H1 (cell line): Measurements from ENCODE around the gene IL1RAP.

ENCODE experiments used
- BACH1 ChIP-seq: IDR thresholded peaks from 2 replicates; pipeline ENCODE4 v1.6.1; 2012; ENCODE audit warnings: low read length, improper control_type of control experiment
- CBX5 ChIP-seq: fragments of 300-800, 300-1000 bp; sonication (generic); IDR thresholded peaks from 2 replicates; pipeline ENCODE4 v1.7.1; 2016; ENCODE audit warnings: antibody characterized with exemption, low read length, low read depth
- EZH2 ChIP-seq: fragments of 200-600 bp; sonication (generic); IDR thresholded peaks from 2 replicates; pipeline ENCODE4 v1.7.1; 2012; ENCODE audit warnings: low read depth, mild to moderate bottlenecking, moderate library complexity, low read length, inconsistent platforms; ENCODE audit not compliant: severe bottlenecking
- KDM1A ChIP-seq: fragments of 200-600, 300-600 bp; sonication (generic); IDR thresholded peaks from 2 replicates; pipeline ENCODE4 v1.7.1; 2016; ENCODE audit warnings: mild to moderate bottlenecking, low read length, borderline replicate concordance
- POLR2A ChIP-seq, 2 experiments: IDR thresholded peaks; 1 replicate in 1 of 2; 2 replicates in 1 of 2; pipeline ENCODE4 v1.6.1; 2011; ENCODE audit warnings: low read depth in 2 of 2, low read length in 2 of 2, mild to moderate bottlenecking in 2 of 2; ENCODE audit errors: control extremely low read depth in 1 of 2
- POLR2AphosphoS5 ChIP-seq: IDR thresholded peaks from 2 replicates; pipeline ENCODE4 v1.6.1; 2011; ENCODE audit warnings: low read depth, low read length
- RXRA ChIP-seq: IDR thresholded peaks from 2 replicates; pipeline ENCODE4 v1.6.1; 2011; ENCODE audit warnings: low read depth, mild to moderate bottlenecking, low read length, moderate library complexity; ENCODE audit not compliant: insufficient read depth
- SIN3A ChIP-seq, 2 experiments: IDR thresholded peaks in 1 of 2; conservative IDR thresholded peaks in 1 of 2; 2 replicates each; pipeline ENCODE4 v1.6.1; 2011 to 2012; ENCODE audit warnings: low read length in 2 of 2, improper control_type of control experiment in 1 of 2, low read depth in 1 of 2, mild to moderate bottlenecking in 1 of 2
- SP4 ChIP-seq: IDR thresholded peaks from 2 replicates; pipeline ENCODE4 v1.6.1; 2012; ENCODE audit warnings: low read length, inconsistent platforms
- TAF1 ChIP-seq: IDR thresholded peaks from 2 replicates; pipeline ENCODE4 v1.6.1; 2011; ENCODE audit warnings: mild to moderate bottlenecking, low read depth, low read length
- TF ChIP-seq, protein P1 (sequence below): IDR thresholded peaks from 2 replicates; pipeline ENCODE4 v1.6.1; 2011; ENCODE audit warnings: low read length, improper control_type of control experiment
- TF ChIP-seq, protein P2 (sequence below), 3 experiments: IDR thresholded peaks; 1 replicate in 2 of 3; 2 replicates in 1 of 3; pipeline versions ENCODE4 v1.5.1 to v1.6.1; 2011; ENCODE audit warnings: low read length in 3 of 3, mild to moderate bottlenecking in 3 of 3, inconsistent platforms in 2 of 3, low read depth in 1 of 3, moderate library complexity in 1 of 3; ENCODE audit not compliant: insufficient read depth in 1 of 3; ENCODE audit errors: control extremely low read depth in 1 of 3

DNA sequence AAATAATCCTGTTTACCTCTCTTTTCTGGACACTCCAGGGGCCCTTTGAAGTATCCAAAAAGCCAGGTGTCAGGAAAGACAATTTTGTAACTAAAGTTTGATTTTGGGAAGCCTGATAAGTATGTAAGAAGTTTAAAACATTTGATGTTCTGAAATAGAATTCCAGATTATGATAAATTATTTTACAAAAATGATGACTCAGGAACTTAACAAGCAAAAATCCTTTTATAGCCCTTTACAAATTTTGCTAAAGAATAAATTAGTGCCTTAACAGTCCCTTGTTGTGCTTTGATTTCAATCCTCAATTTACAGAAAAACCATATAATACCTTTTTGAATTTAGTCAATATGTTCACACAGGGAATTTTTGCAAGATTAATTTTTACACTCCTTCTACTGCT is 38.1 kb downstream of the IL1RAP start:
- TF ChIP-seq EZH2 = no peak
- TF ChIP-seq SP4 = no peak
- TF ChIP-seq RXRA = no peak
- no peak for TF ChIP-seq POLR2AphosphoS5
- TF ChIP-seq, protein P1, sequence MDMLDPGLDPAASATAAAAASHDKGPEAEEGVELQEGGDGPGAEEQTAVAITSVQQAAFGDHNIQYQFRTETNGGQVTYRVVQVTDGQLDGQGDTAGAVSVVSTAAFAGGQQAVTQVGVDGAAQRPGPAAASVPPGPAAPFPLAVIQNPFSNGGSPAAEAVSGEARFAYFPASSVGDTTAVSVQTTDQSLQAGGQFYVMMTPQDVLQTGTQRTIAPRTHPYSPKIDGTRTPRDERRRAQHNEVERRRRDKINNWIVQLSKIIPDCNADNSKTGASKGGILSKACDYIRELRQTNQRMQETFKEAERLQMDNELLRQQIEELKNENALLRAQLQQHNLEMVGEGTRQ = no peak
- TF ChIP-seq, protein P2, sequence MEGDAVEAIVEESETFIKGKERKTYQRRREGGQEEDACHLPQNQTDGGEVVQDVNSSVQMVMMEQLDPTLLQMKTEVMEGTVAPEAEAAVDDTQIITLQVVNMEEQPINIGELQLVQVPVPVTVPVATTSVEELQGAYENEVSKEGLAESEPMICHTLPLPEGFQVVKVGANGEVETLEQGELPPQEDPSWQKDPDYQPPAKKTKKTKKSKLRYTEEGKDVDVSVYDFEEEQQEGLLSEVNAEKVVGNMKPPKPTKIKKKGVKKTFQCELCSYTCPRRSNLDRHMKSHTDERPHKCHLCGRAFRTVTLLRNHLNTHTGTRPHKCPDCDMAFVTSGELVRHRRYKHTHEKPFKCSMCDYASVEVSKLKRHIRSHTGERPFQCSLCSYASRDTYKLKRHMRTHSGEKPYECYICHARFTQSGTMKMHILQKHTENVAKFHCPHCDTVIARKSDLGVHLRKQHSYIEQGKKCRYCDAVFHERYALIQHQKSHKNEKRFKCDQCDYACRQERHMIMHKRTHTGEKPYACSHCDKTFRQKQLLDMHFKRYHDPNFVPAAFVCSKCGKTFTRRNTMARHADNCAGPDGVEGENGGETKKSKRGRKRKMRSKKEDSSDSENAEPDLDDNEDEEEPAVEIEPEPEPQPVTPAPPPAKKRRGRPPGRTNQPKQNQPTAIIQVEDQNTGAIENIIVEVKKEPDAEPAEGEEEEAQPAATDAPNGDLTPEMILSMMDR (IDR thresholded peaks at IDR 0.05; ENCODE audit: control extremely low read depth in 1 of 3, insufficient read depth in 1 of 3, low read depth in 1 of 3, low read length in 3 of 3) = no peak
- TF ChIP-seq KDM1A = no peak
- no peak for TF ChIP-seq BACH1
- TF ChIP-seq CBX5 = no peak
- TF ChIP-seq TAF1 = no peak
- no peak for TF ChIP-seq POLR2A (IDR thresholded peaks at IDR 0.05; ENCODE audit: control extremely low read depth in 1 of 2, low read depth in 2 of 2, low read length in 2 of 2)
- TF ChIP-seq SIN3A (conservative IDR thresholded peaks at IDR 0.05 in 1 of 2, IDR thresholded peaks at IDR 0.05 in 1 of 2; ENCODE audit: low read depth in 1 of 2, low read length in 2 of 2) = no peak
